RCC 7860 (cell line): ENCODE results near the gene PAGE5.

Experiments
- DNase-seq: peaks from one replicate; pipeline ENCODE4 v3.0.0-alpha.2; 2015; ENCODE audit warnings: low spot score
- FAIRE-seq: peaks from 2 replicates; lab custom pipeline; 2012; peaks lifted over from hg19 to GRCh38; lab: Jason Lieb, UNC

Gene PAGE5

GRCh38 chrX:55220119-55220794 lies at the start of gene PAGE5:
TSS of gene PAGE5 (plus strand) at chrX:55220346. CDS start at chrX:55221383, 1,037 bp downstream.
- DNase-seq, result no peak
- no peak for FAIRE-seq

- no peak for FAIRE-seq
- DNase-seq, result peak; percentile 49
Measured at GRCh38 chrX:55187281-55187680, 32.9 kb upstream of the PAGE5 start.

- FAIRE-seq (no peak), DNase-seq (no peak)
Measured at GRCh38 chrX:55196688-55197087, 23.5 kb upstream of the PAGE5 start.

- no peak for DNase-seq
- no peak for FAIRE-seq
Measured at GRCh38 chrX:55201930-55202579, 18.1 kb upstream of the PAGE5 start.

GRCh38 chrX:55206162-55206941 lies 13.8 kb upstream of the PAGE5 start:
- DNase-seq (peak; percentile 4), FAIRE-seq (no peak)

GRCh38 chrX:55210931-55211677 lies 9.0 kb upstream of the PAGE5 start:
- DNase-seq (no peak), FAIRE-seq (no peak)

- FAIRE-seq (no peak), DNase-seq (no peak)
Measured at GRCh38 chrX:55213381-55213780, 6.8 kb upstream of the PAGE5 start.

- DNase-seq (peak; percentile 57), FAIRE-seq (no peak)
Measured at GRCh38 chrX:55240788-55241340, 20.7 kb downstream of the PAGE5 start.

GRCh38 chrX:55253528-55253927 lies 33.4 kb downstream of the PAGE5 start:
- FAIRE-seq (no peak), DNase-seq (no peak)

GRCh38 chrX:55260806-55261205 lies 40.7 kb downstream of the PAGE5 start:
- no peak for DNase-seq
- no peak for FAIRE-seq

GRCh38 chrX:55264816-55265215 lies 44.7 kb downstream of the PAGE5 start, which contains the start of gene PAGE3:
TSS of gene PAGE3 (minus strand) at chrX:55264916. CDS start at chrX:55263903, 1,013 bp downstream.
- no peak for DNase-seq

More at GRCh38 chrX:55264816-55265215, 44.7 kb downstream of the PAGE5 start, which contains the start of gene PAGE3:
- FAIRE-seq, result no peak
